HG03039 (cell line): Measurements from ENCODE around the gene FGF12.

ENCODE experiments used
- ATAC-seq: cut with Tn5 transposase; IDR thresholded peaks from one replicate; pipeline ENCODE4 v1.9.1; 2021; ENCODE audit warnings: mild to moderate bottlenecking, moderate library complexity; ENCODE audit not compliant: unreplicated experiment

FGF12 gene

DNA sequence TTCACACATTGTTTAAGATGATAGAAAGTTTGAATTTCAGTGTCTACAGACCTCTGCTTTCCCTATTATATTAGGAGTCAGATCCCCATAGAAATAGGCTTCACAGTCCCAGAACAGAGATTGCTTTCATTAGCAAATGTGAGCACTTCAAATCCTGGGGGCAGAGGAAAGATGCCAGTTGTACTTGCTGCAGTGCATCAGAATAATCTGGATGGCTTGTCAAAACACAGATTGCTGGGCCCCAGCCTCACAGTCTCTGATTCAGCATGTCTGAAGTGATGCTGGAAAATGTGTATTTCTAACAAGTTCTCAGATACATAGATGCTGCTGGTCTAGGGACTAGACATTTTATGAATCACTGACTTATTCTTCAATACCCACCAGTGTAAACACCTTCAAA is 375.2 kb downstream of the FGF12 start:
- no peak for ATAC-seq

DNA sequence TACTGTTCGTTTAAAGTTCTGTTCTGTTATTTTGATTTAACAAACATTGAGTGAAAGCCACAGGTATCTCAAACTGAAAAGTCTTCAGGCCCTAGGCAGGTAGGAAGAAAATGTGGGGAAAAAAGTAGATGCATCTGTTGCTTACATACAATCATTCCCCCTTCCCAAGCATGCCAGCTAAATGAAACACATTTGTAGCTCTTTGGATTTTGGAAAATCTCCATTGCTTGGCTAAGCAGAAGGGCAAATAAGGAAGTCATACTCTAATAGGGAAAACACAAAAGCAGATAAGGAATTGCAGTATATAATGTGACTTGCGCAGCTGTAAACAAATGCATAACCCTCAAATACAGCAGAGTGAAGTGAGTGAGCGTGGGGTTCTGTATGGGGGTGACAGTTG is 375.9 kb downstream of the FGF12 start:
- ATAC-seq: no peak

- ATAC-seq: no peak
These were observed 387.3 kb downstream of the FGF12 start for GRCh38 chr3:192340031-192340430.

- ATAC-seq: no peak
These were observed 388.1 kb downstream of the FGF12 start for GRCh38 chr3:192339214-192339613.

DNA sequence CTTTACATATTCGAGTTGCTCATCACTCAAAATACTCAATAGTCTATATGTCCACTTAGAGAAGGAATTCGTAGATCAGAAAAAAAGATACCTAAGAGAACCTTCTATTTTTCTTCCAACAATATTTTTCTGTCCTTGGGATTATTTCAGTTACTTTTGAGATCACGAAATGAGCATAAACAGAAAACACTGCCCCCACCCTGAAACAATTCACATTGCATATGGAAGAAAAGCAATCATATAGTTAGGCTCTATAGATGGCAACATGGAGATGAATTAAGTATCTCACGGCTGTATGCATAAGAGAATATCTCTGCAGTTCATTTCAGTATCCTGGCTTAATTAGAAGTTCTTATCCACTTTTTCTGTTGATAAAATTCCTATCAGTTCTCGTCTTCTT is 391.1 kb downstream of the FGF12 start:
- no peak for ATAC-seq

GRCh38 chr3:192332386-192333291 is 394.7 kb downstream of the FGF12 start:
- no peak for ATAC-seq

GRCh38 chr3:192331749-192332385 is 395.5 kb downstream of the FGF12 start:
- no peak for ATAC-seq

DNA sequence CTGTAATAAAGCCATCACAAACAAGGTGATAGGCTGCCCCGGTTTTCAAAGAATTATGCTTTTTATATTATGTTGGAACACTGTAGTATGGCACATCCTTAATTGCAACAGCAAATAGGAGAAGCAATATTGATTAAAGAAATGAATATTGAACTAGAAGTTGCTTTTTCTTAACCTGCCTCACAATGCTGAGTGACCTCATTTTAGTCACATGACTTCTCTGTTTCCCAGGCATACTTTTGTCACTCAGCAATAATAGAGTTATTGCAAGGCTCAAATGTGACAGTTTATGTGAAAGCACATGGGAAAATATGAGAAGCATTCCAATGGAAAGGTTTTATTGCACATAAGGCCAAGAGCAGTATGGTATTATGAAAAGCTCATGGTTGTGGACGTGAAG is 400.7 kb downstream of the FGF12 start:
- no peak for ATAC-seq

DNA sequence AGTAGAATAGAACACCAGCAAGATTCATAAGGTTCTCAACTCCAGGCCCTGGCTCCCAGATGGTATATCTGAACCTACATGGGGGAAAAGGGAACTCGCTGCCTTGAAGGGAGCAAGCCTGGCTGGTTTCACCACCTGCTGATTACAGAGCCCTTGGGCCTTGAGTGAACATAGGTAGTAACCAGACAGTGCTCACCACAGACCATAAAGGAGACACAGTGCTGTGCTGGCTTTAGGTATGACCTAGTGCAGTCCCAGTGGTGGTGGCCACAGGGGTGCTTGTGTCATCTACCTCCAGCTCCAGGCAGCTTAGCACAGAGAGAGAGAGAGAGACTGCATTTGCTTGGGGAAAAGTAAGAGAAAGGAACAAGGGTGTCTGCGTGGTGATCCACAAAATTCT is 409.8 kb downstream of the FGF12 start:
- ATAC-seq: no peak

DNA sequence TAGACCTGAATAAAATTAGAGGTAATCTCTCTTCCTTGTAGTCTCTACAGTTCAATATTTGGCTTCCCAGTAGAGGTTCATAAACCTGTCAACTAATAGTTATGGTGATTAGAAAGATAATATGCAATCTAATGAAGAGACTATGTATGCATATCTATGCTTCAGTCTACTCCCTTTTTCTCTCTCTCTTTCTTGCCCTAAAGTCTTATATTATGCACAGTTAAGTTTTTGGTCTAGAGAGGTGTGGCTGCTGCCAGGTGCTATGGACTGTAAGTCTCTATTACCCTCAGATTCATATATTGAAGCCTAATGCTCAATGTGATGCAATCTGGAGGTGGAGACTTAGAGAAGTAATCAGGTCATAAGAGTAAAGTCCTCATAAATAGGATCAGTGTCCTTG is 413.7 kb downstream of the FGF12 start:
- ATAC-seq: no peak

DNA sequence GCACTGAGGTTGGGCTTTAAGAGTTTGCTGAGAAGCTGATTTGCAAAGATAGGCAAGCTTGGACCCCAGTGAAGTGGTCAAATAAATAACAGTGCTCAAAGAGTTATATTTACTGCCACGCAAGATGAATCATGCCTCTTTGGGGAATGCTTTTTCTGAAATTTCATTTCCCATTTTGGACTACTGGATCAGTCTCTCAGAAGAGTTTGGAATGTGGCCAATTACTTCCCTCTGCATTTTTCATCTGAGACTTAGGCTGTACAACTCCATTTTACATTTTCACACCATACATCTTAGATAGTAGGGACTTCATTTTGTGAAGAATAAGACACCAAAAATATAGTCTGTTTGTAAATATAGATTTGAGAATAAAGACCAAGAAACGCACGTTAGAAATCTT is 419.7 kb downstream of the FGF12 start:
- ATAC-seq: no peak

GRCh38 chr3:192303235-192303634 is 424.1 kb downstream of the FGF12 start:
- no peak for ATAC-seq

GRCh38 chr3:192302721-192303120 is 424.6 kb downstream of the FGF12 start:
- no peak for ATAC-seq

DNA sequence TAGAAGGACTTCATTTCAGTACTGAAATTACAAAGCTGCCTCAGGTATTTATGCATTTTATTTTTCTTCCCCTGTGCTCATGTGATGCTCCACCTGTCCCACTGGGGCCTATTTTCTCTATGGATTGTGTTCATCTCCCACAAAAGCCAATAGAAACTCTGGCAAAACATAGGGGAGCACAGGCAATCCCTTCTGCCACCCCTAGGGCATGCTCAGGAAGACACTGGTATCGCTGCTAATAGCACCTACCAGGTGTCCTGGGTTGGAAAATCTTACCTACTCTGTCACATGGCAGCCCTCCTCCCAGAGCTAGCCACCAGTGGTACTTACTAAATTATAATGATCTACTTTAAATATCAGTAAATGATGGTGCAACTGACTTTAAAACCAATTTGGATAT is 427.4 kb downstream of the FGF12 start:
- ATAC-seq: no peak

- no peak for ATAC-seq
These were observed 430.5 kb downstream of the FGF12 start for GRCh38 chr3:192296845-192297244.

GRCh38 chr3:192284443-192285072 is 442.8 kb downstream of the FGF12 start:
- no peak for ATAC-seq

DNA sequence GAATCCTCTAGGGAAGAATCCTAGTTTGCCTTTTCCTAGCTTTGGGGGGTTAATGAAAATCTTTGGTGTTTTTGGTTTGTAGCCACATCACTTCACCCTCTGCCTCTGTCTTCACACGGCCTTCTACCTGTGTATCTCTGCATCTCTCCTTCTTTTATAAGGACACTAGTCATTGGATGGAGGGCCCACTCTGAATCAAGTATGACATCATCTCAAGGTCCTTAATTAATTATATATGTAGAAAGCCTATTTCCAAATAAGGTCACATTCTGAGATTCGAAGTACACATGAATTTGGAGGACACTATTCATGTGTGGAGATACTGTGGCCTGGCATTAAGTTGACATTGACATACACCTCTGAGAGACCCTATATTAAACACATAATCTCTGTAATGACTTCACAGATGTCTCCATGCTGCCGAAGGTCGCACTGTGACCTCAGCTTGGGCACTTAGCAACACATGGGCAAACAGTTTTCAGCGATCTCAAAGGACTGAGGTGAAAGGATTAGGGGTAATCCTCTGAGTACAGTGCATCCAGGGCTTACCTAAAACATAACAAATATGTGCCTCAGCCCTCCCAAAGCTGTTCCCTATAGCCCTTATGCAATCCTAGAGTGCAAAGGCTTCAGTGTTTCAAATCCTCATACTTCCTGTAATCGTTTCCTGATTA is 446.0 kb downstream of the FGF12 start:
- no peak for ATAC-seq

- no peak for ATAC-seq
These were observed 447.7 kb downstream of the FGF12 start for GRCh38 chr3:192279664-192280063.

DNA sequence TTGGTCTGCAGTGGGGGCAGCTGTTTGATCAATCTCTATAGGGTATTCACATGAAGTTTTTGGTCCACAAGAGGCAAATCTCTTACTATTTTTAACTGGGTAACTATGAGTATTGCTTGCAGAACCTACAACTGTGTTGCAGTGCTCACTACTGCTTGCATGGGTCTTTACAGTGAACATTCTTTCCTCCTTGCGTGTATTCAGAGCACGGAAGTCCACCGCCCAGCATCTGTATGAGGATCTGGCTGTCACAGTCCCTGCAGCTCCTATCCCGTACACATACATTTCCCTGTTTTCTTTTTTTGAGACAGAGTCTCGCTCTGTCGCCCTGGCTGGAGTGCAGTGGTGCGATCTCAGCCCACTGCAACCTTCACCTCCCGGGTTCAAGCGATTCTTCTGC is 449.9 kb downstream of the FGF12 start:
- no peak for ATAC-seq

GRCh38 chr3:192275741-192276355 is 451.5 kb downstream of the FGF12 start:
- ATAC-seq: no peak

DNA sequence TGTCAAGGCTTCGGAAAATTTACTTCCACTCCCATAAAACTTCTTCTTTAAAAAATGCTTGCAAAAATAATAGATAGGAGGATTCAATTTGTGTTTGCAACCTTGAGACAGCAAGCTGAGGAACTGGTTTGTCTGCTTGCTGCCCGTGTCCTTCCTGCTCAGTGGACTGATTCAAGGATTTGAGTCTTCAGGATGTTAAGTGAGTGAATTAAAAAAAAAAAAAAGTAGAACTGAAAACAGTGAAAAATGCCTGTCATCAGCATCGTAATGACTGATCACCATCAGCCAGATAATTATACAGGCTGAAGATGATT is 453.7 kb downstream of the FGF12 start:
- ATAC-seq: no peak
